HepG2 (cell line): Measurements from ENCODE around the gene SULT2B1. TPM values are rescaled to one million over a fixed set of nuclear protein-coding genes. Genes with fewer than 3 reads are reported as not detected.

Source experiments
- ARID2 ChIP-seq: sonication (generic); formaldehyde crosslinking; IDR thresholded peaks from 2 replicates; pipeline ENCODE4 v1.8.1; 2022; ENCODE audit warnings: mild to moderate bottlenecking, missing genetic modification reagents, borderline replicate concordance
- ATF7 ChIP-seq, 2 experiments: fragments of 450-650 bp in 1 of 2; sonication (generic) in 1 of 2; formaldehyde crosslinking in 1 of 2; IDR thresholded peaks; 2 replicates each; pipeline versions ENCODE4 v1.4.0 to v1.6.1; 2016 to 2020; ENCODE audit warnings: antibody characterized with exemption in 1 of 2, mild to moderate bottlenecking in 1 of 2, missing genetic modification reagents in 1 of 2
- CENPX ChIP-seq: sonication (generic); formaldehyde crosslinking; IDR thresholded peaks from 2 replicates; pipeline ENCODE4 v1.9.0; 2021; ENCODE audit warnings: mild to moderate bottlenecking, missing genetic modification reagents, moderate library complexity
- CHD2 ChIP-seq: IDR thresholded peaks from 2 replicates; pipeline ENCODE4 v1.6.1; 2011; ENCODE audit warnings: low read depth, low read length, improper control_type of control experiment
- HNRNPH1 ChIP-seq: fragments of 200-400 bp; formaldehyde crosslinking; optimal IDR thresholded peaks from 2 replicates; pipeline ENCODE3; 2017; ENCODE audit warnings: mild to moderate bottlenecking, low read depth, low read length
- NRL ChIP-seq: sonication (generic); formaldehyde crosslinking; IDR thresholded peaks from 2 replicates; pipeline ENCODE4 v1.5.0; 2020; ENCODE audit warnings: missing genetic modification reagents, mild to moderate bottlenecking, moderate library complexity, borderline replicate concordance
- ONECUT2 ChIP-seq: sonication (generic); formaldehyde crosslinking; IDR thresholded peaks from 2 replicates; pipeline ENCODE4 v1.4.0; 2020; ENCODE audit warnings: missing genetic modification reagents
- PHF5A ChIP-seq: IDR thresholded peaks from one replicate; pipeline ENCODE4 v1.6.1; 2018; ENCODE audit warnings: low read depth, missing genetic modification reagents; ENCODE audit not compliant: unreplicated experiment
- SETDB1 ChIP-seq: sonication (generic); formaldehyde crosslinking; IDR thresholded peaks from 2 replicates; pipeline ENCODE4 v1.5.1; 2020; ENCODE audit warnings: missing genetic modification reagents, mild to moderate bottlenecking, borderline replicate concordance
- TBL1XR1 ChIP-seq: fragments of 150-350 bp; IDR thresholded peaks from 2 replicates; pipeline ENCODE4 v1.6.1; 2014; ENCODE audit warnings: borderline replicate concordance, low read length; ENCODE audit not compliant: partially characterized antibody
- ZKSCAN1 ChIP-seq: fragments of 150-350 bp; IDR thresholded peaks from 2 replicates; pipeline ENCODE4 v1.6.1; 2014; ENCODE audit warnings: low read length
- ZKSCAN8 ChIP-seq: IDR thresholded peaks from 2 replicates; pipeline ENCODE4 v1.6.1; 2016; ENCODE audit warnings: borderline replicate concordance, missing genetic modification reagents, missing compliant biosample characterization
- ZNF292 ChIP-seq: sonication (generic); formaldehyde crosslinking; IDR thresholded peaks from 2 replicates; pipeline ENCODE4 v1.8.1; 2022; ENCODE audit warnings: mild to moderate bottlenecking, low read depth, missing genetic modification reagents, borderline replicate concordance
- ZNF33B ChIP-seq: sonication (generic); formaldehyde crosslinking; IDR thresholded peaks from 2 replicates; pipeline ENCODE4 v1.5.1; 2020; ENCODE audit warnings: mild to moderate bottlenecking, missing genetic modification reagents
- ZNF644 ChIP-seq: IDR thresholded peaks from 2 replicates; pipeline ENCODE4 v1.6.1; 2016; ENCODE audit warnings: low read depth
- ZNF773 ChIP-seq: sonication (generic); formaldehyde crosslinking; IDR thresholded peaks from 2 replicates; pipeline ENCODE4 v1.4.0; 2020; ENCODE audit warnings: missing genetic modification reagents, borderline replicate concordance
- polyA plus RNA-seq, 8 experiments: library from polyadenylated mRNA; depleted of rRNA in 3 of 8; stranded (reverse) in 7 of 8; unstranded in 1 of 8; fragments of >200 nt; fragmentation: Illumina TruSeq in 4 of 8; extraction: Trizol in 4 of 8; gene quantifications; 2 replicates each; pipeline versions ENCODE4 v1.2.1 to v1.2.3, GENCODE V29; 2011 to 2016; ENCODE audit warnings: low read depth in 4 of 8, missing spikeins in 1 of 8, mixed read lengths in 1 of 8; ENCODE audit not compliant: insufficient read depth in 1 of 8
- total RNA-seq, 5 experiments: library from RNA; depleted of rRNA; stranded (reverse); fragments of >200 nt; fragmentation: Illumina TruSeq; extraction: Trizol; gene quantifications; 2 replicates each; pipeline ENCODE4 v1.2.3, GENCODE V29; 2016; ENCODE audit warnings: low read depth in 1 of 5
- TF ChIP-seq, protein P1 (sequence below): sonication (generic); formaldehyde crosslinking; IDR thresholded peaks from 2 replicates; pipeline ENCODE4 v1.4.0; 2020; ENCODE audit warnings: missing genetic modification reagents
- TF ChIP-seq, protein P2 (sequence below): sonication (generic); formaldehyde crosslinking; IDR thresholded peaks from 2 replicates; pipeline ENCODE4 v1.9.0; 2021; ENCODE audit warnings: mild to moderate bottlenecking, missing genetic modification reagents
- TF ChIP-seq, protein P3 (sequence below): sonication (generic); formaldehyde crosslinking; IDR thresholded peaks from 2 replicates; pipeline ENCODE4 v1.5.1; 2020; ENCODE audit warnings: missing genetic modification reagents, mild to moderate bottlenecking, borderline replicate concordance

The SULT2B1 gene
- total and polyA plus RNA-seq, 2 of the 13 experiments (the other 11 are each of a cell fraction or from before 2014, with no cell fraction given) = 0.13 TPM; not detected in 1

DNA sequence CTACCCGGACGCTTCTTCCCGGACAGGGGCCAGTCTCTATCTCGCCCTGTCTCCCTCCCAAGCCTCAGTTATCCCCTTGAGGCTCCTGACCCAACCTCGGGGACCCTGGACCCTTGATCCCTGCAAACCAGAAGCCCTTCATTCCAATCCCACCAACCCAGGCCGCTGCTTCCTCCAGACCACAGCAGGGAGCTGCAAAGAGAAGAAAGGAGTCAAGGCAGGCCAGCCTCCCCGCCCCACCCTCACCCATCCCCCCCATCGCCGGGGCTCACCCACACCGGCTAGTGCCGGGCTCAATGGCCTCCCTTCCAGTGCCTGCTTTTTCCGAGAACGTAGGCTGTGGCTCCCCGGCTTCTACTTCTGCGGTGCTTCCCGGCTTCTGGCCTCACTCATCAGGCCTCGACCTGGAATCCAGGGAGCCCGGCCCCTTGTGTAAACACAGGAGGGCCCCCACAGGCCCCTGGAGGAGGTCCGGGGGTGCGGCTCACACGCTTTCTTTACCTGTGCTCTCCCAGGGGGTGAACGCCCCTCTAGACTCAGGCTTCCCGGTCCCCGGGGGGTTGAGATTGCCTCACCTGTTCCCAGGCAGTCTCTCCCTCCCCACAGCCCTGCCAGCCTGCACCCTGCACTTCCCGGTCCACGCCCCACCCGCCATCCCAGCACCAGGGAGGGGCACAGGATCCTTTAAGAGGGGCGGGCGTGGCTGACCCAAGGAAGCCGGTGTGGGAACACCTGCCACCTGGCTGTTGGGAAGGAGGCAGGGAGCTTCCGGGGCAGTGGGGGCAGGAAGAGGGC, 62.7 kb downstream of the SULT2B1 start, which contains the start of gene FAM83E (continued):
- TF ChIP-seq CHD2 = peak; percentile 54; the same call in 1 of the 2 replicates
- no peak for TF ChIP-seq ATF7 (IDR thresholded peaks at IDR 0.05)
- TF ChIP-seq ATF7 (CRISPR knock-in tag; IDR thresholded peaks at IDR 0.05) = no peak
- TF ChIP-seq PHF5A (CRISPR knock-in tag) = no peak
- no peak for TF ChIP-seq SETDB1 (CRISPR knock-in tag)
- no peak for TF ChIP-seq ZKSCAN1
- TF ChIP-seq NRL = no peak; the same call in 1 of the 2 replicates
- no peak for TF ChIP-seq ZNF773 (CRISPR knock-in tag)
- no peak for TF ChIP-seq CENPX (CRISPR knock-in tag)
- no peak for TF ChIP-seq ARID2 (CRISPR knock-in tag)
- no peak for TF ChIP-seq ZNF33B
- TF ChIP-seq ZKSCAN8 (CRISPR knock-in tag) = no peak
- TF ChIP-seq ZNF292 (CRISPR knock-in tag) = no peak
- TF ChIP-seq, protein P1, sequence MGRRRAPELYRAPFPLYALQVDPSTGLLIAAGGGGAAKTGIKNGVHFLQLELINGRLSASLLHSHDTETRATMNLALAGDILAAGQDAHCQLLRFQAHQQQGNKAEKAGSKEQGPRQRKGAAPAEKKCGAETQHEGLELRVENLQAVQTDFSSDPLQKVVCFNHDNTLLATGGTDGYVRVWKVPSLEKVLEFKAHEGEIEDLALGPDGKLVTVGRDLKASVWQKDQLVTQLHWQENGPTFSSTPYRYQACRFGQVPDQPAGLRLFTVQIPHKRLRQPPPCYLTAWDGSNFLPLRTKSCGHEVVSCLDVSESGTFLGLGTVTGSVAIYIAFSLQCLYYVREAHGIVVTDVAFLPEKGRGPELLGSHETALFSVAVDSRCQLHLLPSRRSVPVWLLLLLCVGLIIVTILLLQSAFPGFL (CRISPR knock-in tag) = no peak
- no peak for TF ChIP-seq ZNF644
- TF ChIP-seq, protein P2, sequence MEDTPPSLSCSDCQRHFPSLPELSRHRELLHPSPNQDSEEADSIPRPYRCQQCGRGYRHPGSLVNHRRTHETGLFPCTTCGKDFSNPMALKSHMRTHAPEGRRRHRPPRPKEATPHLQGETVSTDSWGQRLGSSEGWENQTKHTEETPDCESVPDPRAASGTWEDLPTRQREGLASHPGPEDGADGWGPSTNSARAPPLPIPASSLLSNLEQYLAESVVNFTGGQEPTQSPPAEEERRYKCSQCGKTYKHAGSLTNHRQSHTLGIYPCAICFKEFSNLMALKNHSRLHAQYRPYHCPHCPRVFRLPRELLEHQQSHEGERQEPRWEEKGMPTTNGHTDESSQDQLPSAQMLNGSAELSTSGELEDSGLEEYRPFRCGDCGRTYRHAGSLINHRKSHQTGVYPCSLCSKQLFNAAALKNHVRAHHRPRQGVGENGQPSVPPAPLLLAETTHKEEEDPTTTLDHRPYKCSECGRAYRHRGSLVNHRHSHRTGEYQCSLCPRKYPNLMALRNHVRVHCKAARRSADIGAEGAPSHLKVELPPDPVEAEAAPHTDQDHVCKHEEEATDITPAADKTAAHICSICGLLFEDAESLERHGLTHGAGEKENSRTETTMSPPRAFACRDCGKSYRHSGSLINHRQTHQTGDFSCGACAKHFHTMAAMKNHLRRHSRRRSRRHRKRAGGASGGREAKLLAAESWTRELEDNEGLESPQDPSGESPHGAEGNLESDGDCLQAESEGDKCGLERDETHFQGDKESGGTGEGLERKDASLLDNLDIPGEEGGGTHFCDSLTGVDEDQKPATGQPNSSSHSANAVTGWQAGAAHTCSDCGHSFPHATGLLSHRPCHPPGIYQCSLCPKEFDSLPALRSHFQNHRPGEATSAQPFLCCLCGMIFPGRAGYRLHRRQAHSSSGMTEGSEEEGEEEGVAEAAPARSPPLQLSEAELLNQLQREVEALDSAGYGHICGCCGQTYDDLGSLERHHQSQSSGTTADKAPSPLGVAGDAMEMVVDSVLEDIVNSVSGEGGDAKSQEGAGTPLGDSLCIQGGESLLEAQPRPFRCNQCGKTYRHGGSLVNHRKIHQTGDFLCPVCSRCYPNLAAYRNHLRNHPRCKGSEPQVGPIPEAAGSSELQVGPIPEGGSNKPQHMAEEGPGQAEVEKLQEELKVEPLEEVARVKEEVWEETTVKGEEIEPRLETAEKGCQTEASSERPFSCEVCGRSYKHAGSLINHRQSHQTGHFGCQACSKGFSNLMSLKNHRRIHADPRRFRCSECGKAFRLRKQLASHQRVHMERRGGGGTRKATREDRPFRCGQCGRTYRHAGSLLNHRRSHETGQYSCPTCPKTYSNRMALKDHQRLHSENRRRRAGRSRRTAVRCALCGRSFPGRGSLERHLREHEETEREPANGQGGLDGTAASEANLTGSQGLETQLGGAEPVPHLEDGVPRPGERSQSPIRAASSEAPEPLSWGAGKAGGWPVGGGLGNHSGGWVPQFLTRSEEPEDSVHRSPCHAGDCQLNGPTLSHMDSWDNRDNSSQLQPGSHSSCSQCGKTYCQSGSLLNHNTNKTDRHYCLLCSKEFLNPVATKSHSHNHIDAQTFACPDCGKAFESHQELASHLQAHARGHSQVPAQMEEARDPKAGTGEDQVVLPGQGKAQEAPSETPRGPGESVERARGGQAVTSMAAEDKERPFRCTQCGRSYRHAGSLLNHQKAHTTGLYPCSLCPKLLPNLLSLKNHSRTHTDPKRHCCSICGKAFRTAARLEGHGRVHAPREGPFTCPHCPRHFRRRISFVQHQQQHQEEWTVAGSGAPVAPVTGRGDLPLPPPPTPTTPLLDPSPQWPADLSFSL = no peak
- no peak for TF ChIP-seq TBL1XR1
- no peak for TF ChIP-seq ONECUT2 (CRISPR knock-in tag)
- TF ChIP-seq HNRNPH1 = peak; percentile 9
- TF ChIP-seq, protein P3, sequence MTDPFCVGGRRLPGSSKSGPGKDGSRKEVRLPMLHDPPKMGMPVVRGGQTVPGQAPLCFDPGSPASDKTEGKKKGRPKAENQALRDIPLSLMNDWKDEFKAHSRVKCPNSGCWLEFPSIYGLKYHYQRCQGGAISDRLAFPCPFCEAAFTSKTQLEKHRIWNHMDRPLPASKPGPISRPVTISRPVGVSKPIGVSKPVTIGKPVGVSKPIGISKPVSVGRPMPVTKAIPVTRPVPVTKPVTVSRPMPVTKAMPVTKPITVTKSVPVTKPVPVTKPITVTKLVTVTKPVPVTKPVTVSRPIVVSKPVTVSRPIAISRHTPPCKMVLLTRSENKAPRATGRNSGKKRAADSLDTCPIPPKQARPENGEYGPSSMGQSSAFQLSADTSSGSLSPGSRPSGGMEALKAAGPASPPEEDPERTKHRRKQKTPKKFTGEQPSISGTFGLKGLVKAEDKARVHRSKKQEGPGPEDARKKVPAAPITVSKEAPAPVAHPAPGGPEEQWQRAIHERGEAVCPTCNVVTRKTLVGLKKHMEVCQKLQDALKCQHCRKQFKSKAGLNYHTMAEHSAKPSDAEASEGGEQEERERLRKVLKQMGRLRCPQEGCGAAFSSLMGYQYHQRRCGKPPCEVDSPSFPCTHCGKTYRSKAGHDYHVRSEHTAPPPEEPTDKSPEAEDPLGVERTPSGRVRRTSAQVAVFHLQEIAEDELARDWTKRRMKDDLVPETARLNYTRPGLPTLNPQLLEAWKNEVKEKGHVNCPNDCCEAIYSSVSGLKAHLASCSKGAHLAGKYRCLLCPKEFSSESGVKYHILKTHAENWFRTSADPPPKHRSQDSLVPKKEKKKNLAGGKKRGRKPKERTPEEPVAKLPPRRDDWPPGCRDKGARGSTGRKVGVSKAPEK = no peak
